ACC112 (cell line): ENCODE measurements around the gene CD96.
A peak's percentile ranks its signal among the peaks of the same experiment; 100 is the strongest.
"Not testable (repeated sequence)": the region's sequence is repeated elsewhere in the genome, so short reads cannot be mapped to it uniquely, and the experiment has no call there.

ENCODE experiments used
- H2AFZ ChIP-seq: fragments of 200-600 bp; sonication (generic); one replicate; pipeline ENCODE4 v1.6.0; 2017; ENCODE audit warnings: antibody characterized with exemption, low read length; ENCODE audit not compliant: unreplicated experiment
- H3K27ac ChIP-seq: fragments of 200-600 bp; sonication (generic); 2 replicates; pipeline ENCODE4 v1.5.1; 2014; ENCODE audit warnings: low read depth, mild to moderate bottlenecking, antibody characterized with exemption, low read length, moderate library complexity
- H3K27me3 ChIP-seq: fragments of 200-600 bp; sonication (generic); 2 replicates; pipeline ENCODE4 v1.6.1; 2014; ENCODE audit warnings: mild to moderate bottlenecking, antibody characterized with exemption, low read length, moderate library complexity, mixed read lengths; ENCODE audit not compliant: insufficient read depth
- H3K36me3 ChIP-seq: fragments of 200-600 bp; sonication (generic); 2 replicates; pipeline ENCODE4 v1.6.1; 2016; ENCODE audit warnings: mild to moderate bottlenecking, antibody characterized with exemption, low read length, moderate library complexity, mixed read lengths; ENCODE audit not compliant: insufficient read depth
- H3K4me1 ChIP-seq: fragments of 200-600 bp; sonication (generic); one replicate; pipeline ENCODE4 v1.6.1; 2016; ENCODE audit warnings: low read length, mixed read lengths; ENCODE audit not compliant: insufficient read depth, unreplicated experiment, control insufficient read depth
- H3K4me3 ChIP-seq: fragments of 200-600 bp; sonication (generic); 2 replicates; pipeline ENCODE4 v1.5.1; 2014; ENCODE audit warnings: mild to moderate bottlenecking, low read depth, low read length
- H3K79me2 ChIP-seq: fragments of 200-600 bp; sonication (generic); one replicate; pipeline ENCODE4 v1.6.0; 2016; ENCODE audit warnings: low read length; ENCODE audit not compliant: control insufficient read depth, unreplicated experiment, insufficient read depth

The CD96 gene

GRCh38 chr3:111672461-111672860 is 130.5 kb downstream of the CD96 start:
- not testable (repeated sequence) for H3K27me3 ChIP-seq, H3K27ac ChIP-seq, H3K4me3 ChIP-seq, H3K79me2 ChIP-seq, H2AFZ ChIP-seq, H3K36me3 ChIP-seq
- H3K4me1 ChIP-seq = peaks cover 56% of the 10 kb centered on the region

GRCh38 chr3:111675846-111676210 is 133.8 kb downstream of the CD96 start:
- H3K4me3 ChIP-seq = peak overlapping the region; percentile 80
- no peaks in the 10 kb centered on the region for H3K27me3 ChIP-seq
- peaks cover 28% of the 10 kb centered on the region for H3K4me1 ChIP-seq
- no peaks in the 10 kb centered on the region for H3K79me2 ChIP-seq
- no peak overlapping the region for H3K27ac ChIP-seq
- peak overlapping the region; percentile 50 for H2AFZ ChIP-seq
- H3K36me3 ChIP-seq = no peaks in the 10 kb centered on the region

DNA sequence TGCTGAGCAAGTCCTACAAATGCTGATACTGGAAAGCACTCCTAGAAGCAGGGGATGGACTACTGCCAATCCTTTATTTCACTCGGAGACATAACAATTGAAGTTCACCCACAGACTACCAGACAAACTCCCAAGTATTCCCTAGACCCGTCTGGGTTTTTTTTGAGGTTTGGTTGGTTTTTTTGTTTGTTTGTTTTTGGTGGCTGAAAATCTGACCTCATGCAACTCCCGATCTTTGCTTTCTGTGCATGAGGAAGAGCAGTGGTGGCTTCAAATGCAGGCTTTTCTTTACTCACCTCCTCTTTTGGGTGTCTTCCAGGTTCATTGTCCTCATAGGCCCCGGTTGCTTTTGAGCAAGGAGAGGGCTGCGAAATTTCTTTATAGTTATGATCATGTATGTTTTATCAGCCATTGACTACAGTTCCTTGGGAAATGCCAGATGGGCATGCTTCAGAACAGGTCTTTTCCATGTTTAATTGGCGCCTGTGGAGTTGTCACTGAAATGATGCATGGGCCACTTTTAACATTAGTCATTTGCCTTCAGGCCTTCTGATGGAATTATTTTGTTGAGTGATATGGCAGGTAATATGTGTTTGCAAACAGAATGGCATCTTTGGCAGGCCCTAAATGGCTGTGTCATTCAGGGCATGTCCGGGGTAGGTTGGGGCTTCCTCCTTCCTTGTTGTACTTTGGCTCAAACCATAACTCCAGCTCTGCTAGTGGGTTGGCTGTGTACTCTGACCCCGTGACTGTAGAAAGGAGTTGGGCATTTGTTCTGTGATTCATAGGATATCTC is 134.4 kb downstream of the CD96 start:
- H3K4me1 ChIP-seq = peaks cover 28% of the 10 kb centered on the region
- no peaks in the 10 kb centered on the region for H3K27me3 ChIP-seq
- peak overlapping the region; percentile 22; the same call in 1 of the 2 replicates for H3K27ac ChIP-seq
- H3K4me3 ChIP-seq = peak overlapping the region; percentile 80
- H3K36me3 ChIP-seq = no peaks in the 10 kb centered on the region
- no peaks in the 10 kb centered on the region for H3K79me2 ChIP-seq
- H2AFZ ChIP-seq = peak overlapping the region; percentile 50

DNA sequence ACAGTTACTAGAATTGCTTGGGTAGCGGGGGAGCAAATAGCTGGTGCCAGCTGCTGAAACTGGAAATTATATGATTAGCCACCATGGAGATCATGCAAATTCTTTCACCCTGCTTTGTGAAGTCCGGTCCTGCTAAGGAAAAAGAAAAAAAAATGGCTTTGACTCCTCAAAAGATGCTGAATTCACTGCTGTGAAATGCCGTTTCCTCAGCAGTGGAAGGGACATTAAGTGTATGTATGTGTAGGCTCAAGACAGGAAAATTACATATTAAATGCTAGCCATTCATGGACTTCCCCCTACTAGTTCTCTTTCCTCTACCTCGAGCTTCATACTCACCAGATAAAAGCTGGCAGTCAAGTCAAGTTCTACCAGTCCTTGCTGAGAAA is 135.0 kb downstream of the CD96 start:
- no peaks in the 10 kb centered on the region for H3K36me3 ChIP-seq
- H3K4me1 ChIP-seq = peaks cover 28% of the 10 kb centered on the region
- no peak overlapping the region for H2AFZ ChIP-seq
- H3K27ac ChIP-seq = no peak overlapping the region
- no peaks in the 10 kb centered on the region for H3K79me2 ChIP-seq
- no peaks in the 10 kb centered on the region for H3K27me3 ChIP-seq
- H3K4me3 ChIP-seq = no peak overlapping the region

- no peaks in the 10 kb centered on the region for H3K36me3 ChIP-seq
- H3K27ac ChIP-seq = no peak overlapping the region
- H3K79me2 ChIP-seq = no peaks in the 10 kb centered on the region
- no peaks in the 10 kb centered on the region for H3K27me3 ChIP-seq
- H3K4me1 ChIP-seq = peaks cover 5% of the 10 kb centered on the region
- no peak overlapping the region for H3K4me3 ChIP-seq
- H2AFZ ChIP-seq = no peak overlapping the region
These were observed 139.8 kb downstream of the CD96 start for GRCh38 chr3:111681661-111682426.

DNA sequence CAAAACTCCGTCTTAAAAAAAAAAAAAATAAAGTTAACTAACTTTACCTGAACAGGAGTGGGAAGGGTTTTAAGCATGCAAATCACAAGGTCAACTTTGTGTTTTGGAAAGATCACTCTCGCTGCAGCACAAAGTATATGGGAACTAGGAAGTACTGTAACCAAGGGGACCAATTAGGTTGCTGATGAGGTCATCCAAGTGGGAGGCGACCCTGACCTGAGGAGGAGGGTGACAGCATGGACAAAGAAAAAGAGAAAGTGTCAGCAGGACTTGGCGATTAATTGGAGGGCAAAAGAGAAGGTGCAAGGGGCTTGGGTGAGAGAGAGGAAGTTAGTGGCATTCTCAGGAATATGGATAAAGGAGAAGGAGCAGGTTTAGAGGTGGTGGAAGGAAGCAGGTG is 142.6 kb downstream of the CD96 start:
- H3K27me3 ChIP-seq = no peaks in the 10 kb centered on the region
- no peaks in the 10 kb centered on the region for H3K79me2 ChIP-seq
- H3K4me1 ChIP-seq = no peaks in the 10 kb centered on the region
- no peak overlapping the region for H3K27ac ChIP-seq
- no peak overlapping the region for H2AFZ ChIP-seq
- no peaks in the 10 kb centered on the region for H3K36me3 ChIP-seq
- no peak overlapping the region for H3K4me3 ChIP-seq

DNA sequence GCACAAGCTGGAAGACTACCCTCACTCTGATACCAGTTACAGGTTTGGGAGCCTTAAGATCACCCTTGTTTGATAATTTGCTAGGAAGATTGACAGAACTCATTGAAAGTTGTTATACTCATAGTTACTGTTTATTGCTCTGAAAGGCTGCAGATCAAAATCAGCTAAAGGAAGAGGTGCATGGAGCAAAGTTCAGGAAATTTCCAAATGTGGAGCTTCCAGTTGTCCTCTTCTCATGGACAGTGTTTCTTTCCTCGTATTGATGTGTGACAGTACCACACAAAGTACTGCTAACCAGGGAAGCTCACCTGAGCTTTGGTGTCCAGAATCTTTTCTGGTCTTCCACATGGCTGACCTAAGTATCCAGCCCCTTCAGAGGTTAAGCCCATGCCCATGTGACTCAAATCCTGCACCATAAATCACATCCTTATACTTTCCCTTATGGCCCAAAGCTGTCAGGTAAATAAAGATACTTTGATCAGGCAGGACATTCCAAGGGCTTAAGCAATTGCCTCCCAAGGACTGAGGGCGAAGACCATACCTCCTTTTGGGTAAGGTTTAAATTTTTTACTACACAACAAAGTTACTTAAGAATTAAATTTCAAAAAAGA is 146.3 kb downstream of the CD96 start:
- no peak overlapping the region for H3K4me3 ChIP-seq
- H3K27ac ChIP-seq = no peak overlapping the region
- H2AFZ ChIP-seq = no peak overlapping the region
- peaks cover 13% of the 10 kb centered on the region for H3K4me1 ChIP-seq
- no peaks in the 10 kb centered on the region for H3K79me2 ChIP-seq
- no peaks in the 10 kb centered on the region for H3K36me3 ChIP-seq
- no peaks in the 10 kb centered on the region for H3K27me3 ChIP-seq

GRCh38 chr3:111690242-111690641 is 148.2 kb downstream of the CD96 start:
- Histone ChIP-seq H3K4me1 (peaks cover 27% of the 10 kb centered on the region), H3K36me3 (no peaks in the 10 kb centered on the region), H3K27ac (no peak overlapping the region), H3K4me3 (no peak overlapping the region), H2AFZ (no peak overlapping the region), H3K27me3 (no peaks in the 10 kb centered on the region), H3K79me2 (no peaks in the 10 kb centered on the region)

DNA sequence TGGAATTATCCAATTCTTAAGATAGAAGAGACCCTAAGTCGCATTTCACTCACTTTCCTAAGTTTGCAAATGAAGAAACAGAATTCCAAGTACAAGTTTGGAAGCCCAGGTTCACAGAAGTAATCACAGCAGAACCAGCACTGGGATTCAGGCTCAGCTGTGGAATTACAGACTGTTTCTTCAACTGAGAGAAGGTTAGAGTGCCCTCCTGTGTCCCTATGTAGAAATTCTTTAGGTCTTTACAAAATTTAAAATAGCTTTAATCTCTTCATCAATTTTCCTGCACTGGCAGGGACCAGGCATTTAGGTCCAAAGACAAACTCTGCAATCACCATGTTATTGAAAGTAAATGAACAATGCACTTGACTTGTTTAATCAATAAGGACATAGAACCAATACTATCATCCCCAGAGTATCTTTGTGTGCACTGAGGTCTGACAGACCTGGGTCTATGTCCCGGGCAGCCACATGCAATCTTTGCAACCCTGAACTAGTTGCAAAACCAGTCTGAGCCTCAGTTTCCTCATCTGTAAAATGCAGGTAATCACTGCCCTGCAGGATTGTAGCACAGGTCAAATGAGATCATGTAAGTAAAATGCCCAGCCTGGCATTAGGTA is 149.4 kb downstream of the CD96 start:
- peaks cover 36% of the 10 kb centered on the region for H3K4me1 ChIP-seq
- H3K4me3 ChIP-seq = no peak overlapping the region
- H2AFZ ChIP-seq = no peak overlapping the region
- no peak overlapping the region for H3K27ac ChIP-seq
- H3K36me3 ChIP-seq = no peaks in the 10 kb centered on the region
- H3K27me3 ChIP-seq = no peaks in the 10 kb centered on the region
- H3K79me2 ChIP-seq = no peaks in the 10 kb centered on the region

- H3K27me3 ChIP-seq = no peaks in the 10 kb centered on the region
- no peak overlapping the region for H3K27ac ChIP-seq
- H3K4me3 ChIP-seq = no peak overlapping the region
- H2AFZ ChIP-seq = no peak overlapping the region
- no peaks in the 10 kb centered on the region for H3K79me2 ChIP-seq
- peaks cover 38% of the 10 kb centered on the region for H3K4me1 ChIP-seq
- H3K36me3 ChIP-seq = no peaks in the 10 kb centered on the region
These were observed 150.9 kb downstream of the CD96 start for GRCh38 chr3:111692593-111693552.
